ENCODE results near the gene DCC.

Gene DCC

GRCh38 chr18:52408800-52409302 is 68.9 kb downstream of the DCC start:
- TF ChIP-seq, protein P1, sequence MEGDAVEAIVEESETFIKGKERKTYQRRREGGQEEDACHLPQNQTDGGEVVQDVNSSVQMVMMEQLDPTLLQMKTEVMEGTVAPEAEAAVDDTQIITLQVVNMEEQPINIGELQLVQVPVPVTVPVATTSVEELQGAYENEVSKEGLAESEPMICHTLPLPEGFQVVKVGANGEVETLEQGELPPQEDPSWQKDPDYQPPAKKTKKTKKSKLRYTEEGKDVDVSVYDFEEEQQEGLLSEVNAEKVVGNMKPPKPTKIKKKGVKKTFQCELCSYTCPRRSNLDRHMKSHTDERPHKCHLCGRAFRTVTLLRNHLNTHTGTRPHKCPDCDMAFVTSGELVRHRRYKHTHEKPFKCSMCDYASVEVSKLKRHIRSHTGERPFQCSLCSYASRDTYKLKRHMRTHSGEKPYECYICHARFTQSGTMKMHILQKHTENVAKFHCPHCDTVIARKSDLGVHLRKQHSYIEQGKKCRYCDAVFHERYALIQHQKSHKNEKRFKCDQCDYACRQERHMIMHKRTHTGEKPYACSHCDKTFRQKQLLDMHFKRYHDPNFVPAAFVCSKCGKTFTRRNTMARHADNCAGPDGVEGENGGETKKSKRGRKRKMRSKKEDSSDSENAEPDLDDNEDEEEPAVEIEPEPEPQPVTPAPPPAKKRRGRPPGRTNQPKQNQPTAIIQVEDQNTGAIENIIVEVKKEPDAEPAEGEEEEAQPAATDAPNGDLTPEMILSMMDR (conservative IDR thresholded peaks at IDR 0.05; ENCODE audit: low read length), result no peak
- H3K4me3 ChIP-seq (ENCODE audit: low read length), result no peak overlapping the region
- no peak for DNase-seq (ENCODE audit: low read depth)

DNA sequence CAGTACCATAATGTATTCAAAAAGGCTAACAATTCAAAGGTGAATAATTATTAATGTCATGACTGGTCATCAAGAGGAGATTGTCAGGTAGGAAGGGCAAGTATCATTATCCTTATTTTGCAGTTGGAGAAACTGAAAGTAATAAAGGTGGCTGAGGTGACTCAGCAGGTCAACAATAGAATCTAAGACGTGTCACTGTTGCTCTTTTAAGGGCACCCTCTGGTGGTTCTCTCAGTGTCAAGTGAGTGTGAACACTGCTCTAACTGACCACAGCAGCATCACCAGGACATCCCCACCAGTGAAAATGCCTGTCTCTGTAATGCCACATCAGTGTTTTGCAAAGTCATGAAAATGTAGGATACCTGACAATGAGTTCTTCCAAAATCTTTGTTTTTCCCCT is 69.7 kb downstream of the DCC start:
- TF ChIP-seq, protein P1 (conservative IDR thresholded peaks at IDR 0.05; ENCODE audit: low read length), result no peak
- no peak overlapping the region for H3K4me3 ChIP-seq (ENCODE audit: low read length)
- no peak for DNase-seq (ENCODE audit: low read depth)

GRCh38 chr18:52415131-52415530 is 75.1 kb downstream of the DCC start:
- TF ChIP-seq, protein P1 (conservative IDR thresholded peaks at IDR 0.05; ENCODE audit: low read length), result no peak
- H3K4me3 ChIP-seq (ENCODE audit: low read length), result no peak overlapping the region
- no peak for DNase-seq (ENCODE audit: low read depth)

GRCh38 chr18:52422985-52423601 is 83.1 kb downstream of the DCC start:
- no peak for DNase-seq (ENCODE audit: low read depth)
- no peak overlapping the region for H3K4me3 ChIP-seq (ENCODE audit: low read length)
- TF ChIP-seq, protein P1 (conservative IDR thresholded peaks at IDR 0.05; ENCODE audit: low read length), result no peak

DNA sequence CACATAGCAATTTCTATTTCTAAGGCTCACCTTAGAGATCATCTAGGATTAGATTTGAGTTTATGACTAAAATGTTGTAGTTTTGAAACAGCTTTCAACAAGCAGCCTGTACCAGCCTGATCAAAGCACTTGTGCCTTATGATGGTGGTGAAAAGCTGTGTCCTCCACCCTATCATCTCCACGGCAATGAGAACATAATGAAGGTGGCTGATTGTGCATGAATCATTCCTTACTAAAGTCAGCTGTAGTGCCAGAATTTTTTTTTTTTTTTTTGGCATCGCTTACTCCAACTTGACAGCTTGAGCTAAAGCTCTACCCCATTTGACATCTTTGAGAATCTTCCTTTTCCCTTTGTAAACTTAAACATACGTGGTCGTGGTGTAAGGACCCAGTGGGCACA is 86.0 kb downstream of the DCC start:
- no peak for DNase-seq (ENCODE audit: low read depth)
- H3K4me3 ChIP-seq (ENCODE audit: low read length), result no peak overlapping the region
- TF ChIP-seq, protein P1 (conservative IDR thresholded peaks at IDR 0.05; ENCODE audit: low read length), result no peak

DNA sequence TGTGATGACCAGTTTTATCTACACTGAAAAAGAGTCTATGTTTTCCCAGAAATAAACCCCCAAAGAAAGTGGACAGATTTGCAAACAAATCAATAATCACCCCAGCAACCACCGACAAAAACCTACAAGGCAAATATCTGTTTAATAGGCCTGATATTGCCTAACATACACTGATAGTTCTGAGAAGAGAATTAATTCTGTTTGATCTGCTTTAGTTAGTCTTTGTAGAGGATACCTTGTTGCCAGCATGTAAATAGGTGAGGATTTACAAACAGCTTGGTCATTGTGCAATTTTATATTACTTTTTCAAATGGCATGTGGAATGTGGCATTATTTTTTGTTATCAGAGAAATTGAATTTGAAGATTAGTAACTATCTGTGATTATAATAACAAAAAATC is 86.5 kb downstream of the DCC start:
- DNase-seq (ENCODE audit: low read depth), result no peak
- TF ChIP-seq, protein P1 (conservative IDR thresholded peaks at IDR 0.05; ENCODE audit: low read length), result no peak

DNA sequence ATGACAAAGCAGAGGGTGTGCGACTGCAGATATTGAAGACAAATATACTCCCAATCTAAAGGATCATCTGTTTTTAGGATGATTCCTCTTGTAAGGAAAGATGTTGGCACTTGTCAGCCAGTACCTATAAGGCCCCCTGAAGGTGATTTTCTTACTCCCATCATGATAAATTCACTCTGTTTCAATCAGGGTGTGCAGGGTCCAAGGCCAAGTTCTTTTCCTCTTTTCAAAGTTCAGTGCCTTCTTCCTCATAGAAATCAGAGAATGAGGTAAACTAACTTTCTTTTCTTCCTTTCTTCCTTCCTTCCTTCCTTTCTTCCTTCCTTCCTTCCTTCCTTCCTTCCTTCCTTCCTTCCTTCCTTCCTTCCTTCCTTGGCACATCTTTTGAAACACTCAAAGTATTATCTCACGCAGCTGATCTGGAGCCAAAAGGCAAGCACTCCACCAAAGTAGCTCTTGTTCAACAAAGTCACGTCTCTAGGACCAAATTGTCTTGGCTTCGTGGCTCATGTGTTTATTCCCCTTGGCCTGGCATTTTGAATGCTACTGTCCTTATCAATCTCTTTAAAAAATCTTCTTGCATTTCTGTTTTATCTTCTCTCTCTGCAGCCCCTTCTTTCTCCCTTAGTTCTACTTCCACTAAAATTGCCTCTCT is 87.7 kb downstream of the DCC start:
- no peak for DNase-seq (ENCODE audit: low read depth)
- no peak overlapping the region for H3K4me3 ChIP-seq (ENCODE audit: low read length)
- TF ChIP-seq, protein P1 (conservative IDR thresholded peaks at IDR 0.05; ENCODE audit: low read length), result no peak

More for the DNA sequence above, 86.5 kb downstream of the DCC start:
- no peak overlapping the region for H3K4me3 ChIP-seq (ENCODE audit: low read length)

Measured in AG10803 (cell line).